ENCODE results near the gene EVL.

GRCh38 chr14:100033347-100034075 is 31.7 kb upstream of the EVL start:
- no peak for TF ChIP-seq CTCF (IDR thresholded peaks at IDR 0.05)
- no peak for TF ChIP-seq POLR2A (IDR thresholded peaks at IDR 0.05)
